Glomerular visceral epithelial cell (primary cell): ENCODE results near the gene RMRP.
A peak's percentile ranks its signal among the peaks of the same experiment; 100 is the strongest.
"Not testable (repeated sequence)": the region's sequence is repeated elsewhere in the genome, so short reads cannot be mapped to it uniquely, and the experiment has no call there.

Source experiments
- DNase-seq: peaks from one replicate; pipeline ENCODE4 v3.0.0-alpha.2; 2016; ENCODE audit errors: extremely low spot score

The RMRP gene

DNA sequence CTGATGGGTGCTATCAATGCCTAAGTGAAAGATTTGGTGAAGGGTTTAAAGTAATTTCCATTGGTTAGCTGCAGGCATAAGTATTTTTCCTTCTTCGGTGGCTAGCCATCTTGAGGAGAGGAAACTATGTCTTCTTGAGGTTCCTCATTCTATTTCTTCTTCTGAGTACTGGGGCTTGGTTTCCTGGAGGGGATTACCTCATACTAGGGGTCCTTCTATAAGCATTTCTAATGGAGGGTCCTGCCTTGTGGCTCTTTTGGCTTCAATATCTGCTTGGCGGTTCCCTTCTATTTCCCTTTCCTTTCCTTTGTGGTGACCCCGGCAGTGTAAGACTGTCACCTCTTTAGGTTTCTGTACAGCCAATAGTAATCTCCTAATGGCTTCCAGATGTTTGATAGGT lies 16.3 kb downstream of the RMRP start:
- not testable (repeated sequence) for DNase-seq

DNA sequence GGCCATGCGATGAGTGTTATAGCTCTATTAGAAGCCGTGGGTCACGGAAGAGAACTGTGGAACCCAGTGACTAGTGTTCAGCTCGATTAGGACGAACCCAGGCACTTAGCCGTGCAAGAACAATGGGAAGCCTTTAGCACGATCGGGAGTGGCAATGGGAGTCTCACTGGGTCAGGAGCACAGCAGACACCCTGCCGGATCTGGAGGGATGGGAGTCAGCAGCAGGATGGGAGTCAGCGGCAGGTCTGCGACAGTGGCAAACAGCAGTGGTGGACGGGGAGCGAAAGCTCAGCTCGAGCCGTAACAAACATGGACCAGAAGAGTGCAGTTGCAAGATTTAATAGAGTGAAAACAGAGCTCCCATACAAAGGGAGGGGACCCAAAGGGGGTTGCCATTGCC lies 17.4 kb downstream of the RMRP start:
- not testable (repeated sequence) for DNase-seq

DNA sequence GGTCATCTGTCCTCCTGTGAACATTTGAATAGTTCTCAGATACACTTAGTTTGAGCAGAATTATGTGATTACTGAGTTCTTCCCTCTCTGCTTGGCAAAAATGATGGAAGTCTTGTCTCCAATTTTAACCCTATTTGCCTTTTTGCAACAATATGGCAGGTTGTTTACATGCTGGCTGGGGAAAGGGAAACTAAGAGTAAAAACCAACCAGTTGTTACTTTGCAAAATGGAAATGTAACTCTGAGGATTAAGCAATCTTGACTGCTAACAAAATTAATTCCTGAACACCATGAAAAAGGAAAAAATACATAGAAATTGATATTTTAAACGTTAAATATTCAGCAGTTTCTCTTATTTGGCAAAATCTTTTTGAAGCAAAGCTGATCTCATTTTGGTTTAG lies 18.2 kb downstream of the RMRP start:
- no peak for DNase-seq

DNA sequence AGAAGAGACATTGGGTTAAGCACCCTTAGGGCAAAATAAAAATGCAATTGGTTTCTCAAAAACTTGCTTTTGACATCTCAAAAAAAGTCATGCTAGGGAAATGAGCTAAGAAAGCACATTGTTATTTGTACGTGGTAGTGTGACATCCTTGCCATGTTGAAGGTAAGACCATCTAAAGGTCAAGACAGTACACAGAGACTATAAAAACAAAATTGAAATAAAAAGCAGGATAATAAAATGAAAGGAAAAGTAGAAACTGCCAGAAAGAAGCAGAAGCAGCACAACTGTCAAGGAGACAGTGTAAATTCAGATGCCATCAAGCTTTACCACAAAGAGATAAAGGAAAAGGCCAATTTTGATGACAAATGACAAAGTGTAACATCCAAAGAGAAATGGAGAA lies 18.6 kb downstream of the RMRP start:
- not testable (repeated sequence) for DNase-seq

DNA sequence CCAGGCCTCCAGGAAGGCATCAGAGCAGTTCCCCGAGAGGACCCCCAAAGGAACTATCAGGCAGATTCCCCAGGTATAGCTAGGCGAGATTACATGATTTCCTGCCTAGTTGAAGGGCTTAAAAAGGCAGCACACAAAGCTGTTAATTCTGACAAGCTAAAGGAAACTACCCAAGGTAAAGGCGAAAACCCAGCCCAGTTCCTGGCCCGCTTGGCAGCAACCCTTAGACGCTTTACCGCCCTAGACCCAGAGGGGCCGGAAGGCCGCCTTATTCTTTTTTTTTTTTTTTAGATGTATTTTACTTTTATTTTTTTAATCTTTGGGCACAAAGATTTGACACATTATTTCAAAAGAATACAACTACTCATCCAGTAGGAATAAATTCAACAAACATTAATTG lies 19.1 kb downstream of the RMRP start:
- DNase-seq: not testable (repeated sequence)

DNA sequence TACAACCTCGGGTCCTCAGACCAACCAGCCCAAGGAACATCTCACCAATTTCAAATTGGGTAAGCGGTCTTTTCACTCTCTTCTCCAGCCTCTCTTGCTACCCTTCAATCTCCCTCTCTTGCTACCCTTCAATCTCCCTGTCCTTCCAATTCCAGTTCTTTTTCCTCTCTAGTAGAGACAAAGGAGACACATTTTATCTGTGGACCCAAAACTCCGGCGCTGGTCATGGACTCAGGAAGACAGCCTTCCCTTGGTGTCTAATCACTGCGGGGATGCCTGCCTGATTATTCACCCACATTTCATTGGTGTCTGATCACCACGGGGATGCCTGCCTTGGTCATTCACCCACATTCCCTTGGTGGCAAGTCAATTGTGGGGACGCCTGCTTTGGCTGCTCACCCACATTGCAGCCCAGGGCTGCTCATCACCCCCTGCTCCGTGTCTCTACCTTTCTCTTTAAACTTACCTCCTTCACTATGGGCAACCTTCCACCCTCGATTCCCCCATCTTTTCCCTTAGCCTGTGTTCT lies 20.3 kb downstream of the RMRP start:
- DNase-seq: not testable (repeated sequence)

DNA sequence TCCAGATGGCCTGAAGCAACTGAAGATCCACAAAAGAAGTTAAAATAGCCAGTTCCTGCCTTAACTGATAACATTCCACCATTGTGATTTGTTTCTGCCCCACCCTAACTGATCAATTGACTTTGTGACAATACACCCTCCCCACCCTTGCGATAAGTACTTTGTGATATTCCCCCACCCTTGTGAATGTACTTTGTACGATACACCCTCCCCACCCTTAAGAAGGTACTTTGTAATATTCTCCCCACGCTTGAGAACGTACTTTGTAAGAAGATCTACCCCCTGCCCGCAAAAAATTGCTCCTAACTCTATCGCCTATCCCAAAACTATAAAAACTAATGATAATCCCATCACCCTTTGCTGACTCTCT lies 21.0 kb downstream of the RMRP start:
- not testable (repeated sequence) for DNase-seq

DNA sequence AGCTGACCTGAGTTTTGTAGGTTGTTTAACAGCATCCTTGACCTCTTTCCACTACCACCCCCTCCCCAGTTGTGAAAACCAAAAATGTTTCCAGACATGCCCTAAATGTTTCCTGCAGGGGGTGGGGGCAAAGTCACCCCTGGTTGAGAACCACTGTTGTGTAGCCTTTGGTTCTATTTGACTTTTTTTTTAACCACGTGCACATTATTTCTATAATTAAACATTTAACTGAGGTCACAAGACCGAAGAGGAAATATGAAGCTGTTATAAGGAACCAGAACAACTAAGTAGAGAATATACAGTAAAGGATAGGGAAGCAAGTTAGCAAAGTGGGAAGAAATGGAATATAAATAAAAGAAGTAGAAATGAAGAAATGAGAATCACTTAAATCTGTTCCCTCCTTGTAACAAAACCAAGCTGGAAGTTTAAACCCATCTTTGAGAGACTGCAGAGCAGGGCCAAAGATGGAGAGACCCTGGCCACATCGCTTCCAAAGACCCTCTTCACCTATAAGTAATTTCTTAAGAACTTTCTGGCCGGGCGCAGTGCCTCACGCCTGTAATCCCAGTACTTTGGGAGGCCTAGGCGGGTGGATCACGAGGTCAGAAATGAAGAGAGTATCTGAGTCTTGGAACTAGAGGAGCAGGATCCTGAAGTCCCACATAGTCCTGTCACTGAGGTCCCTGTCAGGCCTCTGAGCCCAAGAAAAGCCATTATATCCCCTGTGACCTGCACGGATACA lies 21.5 kb downstream of the RMRP start:
- DNase-seq: no peak

DNA sequence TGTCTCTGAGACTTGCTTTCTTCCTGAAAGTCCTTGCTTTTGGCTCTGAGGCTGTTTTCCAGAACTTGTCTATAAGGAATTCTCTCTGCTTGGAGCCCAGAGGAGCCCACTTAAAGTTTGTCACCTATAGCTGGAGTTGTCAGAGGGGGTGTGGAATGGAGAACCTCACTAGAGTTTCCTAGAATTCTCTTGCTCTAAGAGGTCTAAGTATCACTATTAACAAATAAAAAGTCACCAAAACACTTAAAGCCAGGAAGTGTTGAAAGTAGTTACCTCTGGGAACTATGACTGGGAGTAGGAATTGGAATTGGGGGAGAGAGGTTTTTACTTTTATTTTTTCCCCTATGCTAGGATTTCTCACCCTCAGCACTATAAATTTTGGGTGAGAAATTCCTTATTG lies 22.1 kb downstream of the RMRP start:
- DNase-seq: no peak

DNA sequence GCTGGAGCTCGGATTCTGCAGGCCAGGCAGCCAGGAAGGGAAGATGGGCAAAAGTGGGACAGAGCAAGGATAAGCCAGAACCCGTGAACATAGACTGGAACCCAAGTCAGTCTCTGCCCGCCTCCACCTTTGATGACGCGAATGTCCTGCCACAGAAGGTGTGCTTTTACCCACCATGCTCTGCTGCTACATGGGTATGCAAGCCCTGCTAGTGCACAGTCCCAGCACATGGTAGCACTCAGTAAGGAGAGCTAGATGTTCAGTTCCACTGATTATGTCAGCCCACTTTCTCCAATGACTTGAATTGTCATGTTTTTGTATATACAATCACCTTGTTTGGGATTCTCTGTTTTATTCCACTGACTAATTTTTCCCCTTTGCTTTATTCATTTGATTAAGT lies 28.2 kb downstream of the RMRP start:
- DNase-seq: no peak

DNA sequence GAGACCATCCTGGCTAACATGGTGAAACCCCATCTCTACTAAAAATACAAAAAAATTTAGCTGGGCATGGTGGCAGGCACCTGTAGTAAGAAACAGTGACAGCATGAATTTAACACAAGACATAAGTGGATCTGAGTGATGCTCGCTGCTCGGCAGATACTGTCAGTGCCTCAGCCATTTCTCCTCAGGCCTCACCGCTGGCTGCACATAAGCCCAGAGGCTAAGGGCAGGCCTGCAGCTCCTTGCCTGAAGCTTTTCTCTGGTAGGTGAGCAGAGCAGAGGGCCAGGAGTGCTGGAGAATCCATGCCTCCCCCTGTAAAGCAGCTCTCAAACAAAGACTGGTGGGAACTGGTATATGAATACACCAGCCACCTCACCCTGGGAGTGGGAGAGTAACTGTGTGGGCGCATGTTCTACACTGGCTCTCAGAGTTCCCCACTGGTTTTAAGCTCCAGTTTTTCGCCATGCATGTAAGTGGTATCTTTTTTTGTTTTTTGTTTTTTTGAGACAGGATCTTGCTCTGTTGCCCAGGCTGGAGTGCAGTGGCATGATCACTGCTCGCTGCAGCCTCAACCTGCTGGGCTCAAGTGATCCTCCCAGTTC lies 29.3 kb downstream of the RMRP start:
- no peak for DNase-seq

DNA sequence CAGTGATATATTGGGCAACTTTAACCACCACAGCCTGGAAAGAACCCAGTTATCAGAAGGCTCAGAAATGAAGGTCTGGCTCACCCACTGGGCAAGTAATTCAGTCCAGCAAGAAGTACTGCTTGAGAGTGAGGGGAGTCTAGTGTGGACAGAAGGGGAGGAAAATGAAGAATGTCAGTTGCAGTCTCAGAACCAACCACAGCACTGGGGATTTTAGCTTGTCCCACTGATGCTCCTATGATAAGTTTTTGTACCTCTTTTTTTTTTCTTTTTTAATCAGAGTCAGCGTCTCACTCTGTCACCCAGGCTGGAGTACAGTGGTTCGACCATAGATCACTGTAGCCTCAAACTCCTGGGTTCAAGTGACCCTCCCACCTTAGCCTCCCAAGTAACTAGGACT lies 30.2 kb downstream of the RMRP start:
- no peak for DNase-seq

DNA sequence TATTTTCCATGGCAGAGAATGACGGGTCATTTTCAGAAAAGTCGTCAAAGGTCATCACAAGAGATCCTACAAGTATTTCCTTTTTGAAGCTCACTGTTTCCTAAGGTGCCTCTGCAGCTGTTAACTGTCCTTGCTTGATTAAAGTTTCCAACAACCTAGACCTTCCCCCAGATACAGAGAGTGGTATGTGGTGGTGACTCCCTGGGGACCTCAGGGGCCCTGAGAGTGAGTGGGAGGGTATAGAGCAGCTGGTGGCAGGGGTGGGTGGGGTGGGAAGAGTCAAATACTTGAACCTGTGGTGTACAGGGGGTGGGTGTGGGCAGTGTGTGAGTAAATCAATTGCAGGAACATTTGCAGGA lies 38.0 kb downstream of the RMRP start:
- DNase-seq: no peak

DNA sequence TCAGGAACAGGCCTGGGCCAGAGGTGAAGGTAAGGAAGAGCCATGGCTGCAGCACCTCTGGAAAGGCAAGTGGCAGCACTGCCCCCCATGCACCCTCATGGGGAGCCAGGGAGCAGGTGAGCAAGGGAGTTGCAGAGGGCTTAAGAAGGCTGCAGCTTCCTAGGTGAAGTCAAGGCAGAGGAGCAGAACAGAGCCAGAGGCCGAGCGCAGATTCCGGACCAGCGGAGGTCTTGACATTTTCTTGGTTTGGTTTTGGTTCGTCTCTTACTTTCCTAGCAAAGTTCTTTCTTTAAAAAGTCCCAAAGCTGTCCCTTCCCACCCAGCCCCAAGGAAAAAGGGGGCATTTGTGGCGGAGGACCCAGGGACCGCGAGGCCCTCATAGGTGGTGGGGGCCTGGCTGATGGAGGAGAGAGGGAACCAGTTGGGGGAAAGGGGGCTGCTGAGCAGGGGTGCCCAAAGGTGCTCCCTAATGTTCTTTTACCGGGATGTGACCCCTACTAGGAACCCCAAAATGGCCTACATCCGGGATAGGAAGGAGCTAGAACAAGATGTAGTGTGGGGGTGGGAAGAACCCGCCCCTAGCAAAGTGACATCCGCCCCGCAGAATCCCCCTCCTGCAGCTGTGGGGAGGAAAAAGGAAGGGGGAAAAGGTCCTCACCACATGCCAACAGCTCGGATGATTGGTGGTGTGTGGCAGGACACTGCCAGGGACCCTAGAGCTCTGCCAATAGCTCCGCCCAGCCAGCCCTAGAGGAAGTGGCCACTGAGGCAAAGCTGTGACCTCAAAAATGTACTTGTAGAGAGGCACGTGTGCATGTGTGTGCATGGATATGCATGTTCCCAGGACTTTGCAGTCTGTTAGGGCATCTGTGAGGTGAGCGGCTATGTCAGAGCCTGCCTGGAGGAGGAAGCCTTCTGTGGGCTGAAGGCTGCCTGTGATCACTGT lies 38.7 kb downstream of the RMRP start:
- DNase-seq: no peak

DNA sequence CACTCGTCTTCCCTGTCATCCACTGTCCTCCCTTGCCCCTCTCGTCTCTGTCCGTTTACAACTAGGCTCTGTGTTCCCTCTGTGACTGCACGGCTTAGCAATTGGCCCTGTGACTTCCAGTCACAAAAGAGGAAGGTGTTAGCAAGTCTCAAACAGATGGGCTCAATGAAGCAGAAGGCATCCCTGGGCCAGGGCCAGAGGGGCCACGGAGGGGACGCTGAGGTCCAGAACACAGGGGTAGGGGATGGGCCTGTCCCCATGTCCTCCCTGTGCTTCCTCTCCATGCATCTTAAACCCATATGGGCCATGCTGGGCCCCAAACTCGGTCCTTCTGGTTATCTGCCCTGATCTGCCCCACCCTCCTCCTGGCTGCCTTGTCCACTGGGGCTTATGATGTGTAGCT lies 39.5 kb downstream of the RMRP start, which contains the start of gene CD72:
TSS of gene CD72 (minus strand) at position 89 of the 403 bp plus-strand sequence. CDS start 110 bp downstream, outside the sequence.
- no peak for DNase-seq

DNA sequence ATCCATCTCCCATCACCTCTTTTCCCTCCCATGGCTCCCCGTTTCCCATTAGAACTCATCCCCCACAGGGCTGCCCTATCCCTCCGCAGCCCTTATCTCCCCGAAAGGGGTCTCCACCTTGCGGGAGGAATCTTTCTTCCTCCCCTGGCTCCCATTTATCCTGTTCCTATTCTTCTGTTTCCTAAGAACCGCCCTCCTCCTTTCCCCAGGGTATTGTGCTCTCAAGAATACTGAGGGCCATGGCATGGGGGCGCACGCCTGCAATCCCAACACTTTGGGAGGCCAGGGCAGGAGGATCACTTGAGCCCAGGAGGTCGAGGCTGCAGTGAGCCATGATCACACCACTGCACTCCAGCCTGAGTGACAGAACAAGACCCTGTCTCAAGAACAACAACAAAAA lies 40.3 kb downstream of the RMRP start:
- DNase-seq: no peak

DNA sequence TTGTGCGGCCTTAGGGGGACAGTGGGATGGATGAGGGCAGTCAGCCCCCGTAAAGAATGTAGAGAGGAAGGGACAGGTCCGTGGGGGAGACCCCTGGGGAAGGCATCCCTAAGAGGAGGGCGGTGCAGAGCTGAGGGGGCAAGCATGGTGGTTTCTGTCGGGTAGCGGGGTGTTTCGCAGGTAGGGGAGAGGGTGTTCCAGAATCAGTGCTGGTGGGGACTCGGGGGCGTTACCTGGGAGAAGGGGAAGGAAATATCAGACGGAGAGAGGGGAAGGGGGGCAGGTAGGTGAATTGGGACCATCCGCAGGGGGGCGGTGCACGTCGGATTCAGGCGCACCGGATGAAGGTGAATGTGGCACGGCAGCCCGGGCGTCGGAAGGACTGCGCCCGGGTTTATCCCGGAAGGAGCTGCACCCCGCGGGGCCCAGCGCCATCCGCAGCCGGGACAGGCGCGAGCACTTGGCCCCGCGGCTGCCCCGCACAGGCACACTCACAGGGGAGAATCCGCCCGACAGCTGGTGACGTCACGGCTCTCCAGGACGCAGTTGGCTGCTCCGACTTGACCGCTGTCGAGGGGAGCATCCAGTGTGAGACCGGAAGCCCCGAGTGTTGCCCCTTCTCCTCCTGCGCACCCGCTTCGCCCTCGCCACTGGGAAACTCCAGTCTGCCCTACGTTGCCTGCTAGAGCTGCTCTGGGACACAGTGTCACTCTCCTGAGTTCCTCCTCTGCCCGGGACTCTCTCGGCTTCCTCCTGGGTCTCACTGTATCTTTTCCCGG lies 40.9 kb downstream of the RMRP start:
- DNase-seq: peak; percentile 34

DNA sequence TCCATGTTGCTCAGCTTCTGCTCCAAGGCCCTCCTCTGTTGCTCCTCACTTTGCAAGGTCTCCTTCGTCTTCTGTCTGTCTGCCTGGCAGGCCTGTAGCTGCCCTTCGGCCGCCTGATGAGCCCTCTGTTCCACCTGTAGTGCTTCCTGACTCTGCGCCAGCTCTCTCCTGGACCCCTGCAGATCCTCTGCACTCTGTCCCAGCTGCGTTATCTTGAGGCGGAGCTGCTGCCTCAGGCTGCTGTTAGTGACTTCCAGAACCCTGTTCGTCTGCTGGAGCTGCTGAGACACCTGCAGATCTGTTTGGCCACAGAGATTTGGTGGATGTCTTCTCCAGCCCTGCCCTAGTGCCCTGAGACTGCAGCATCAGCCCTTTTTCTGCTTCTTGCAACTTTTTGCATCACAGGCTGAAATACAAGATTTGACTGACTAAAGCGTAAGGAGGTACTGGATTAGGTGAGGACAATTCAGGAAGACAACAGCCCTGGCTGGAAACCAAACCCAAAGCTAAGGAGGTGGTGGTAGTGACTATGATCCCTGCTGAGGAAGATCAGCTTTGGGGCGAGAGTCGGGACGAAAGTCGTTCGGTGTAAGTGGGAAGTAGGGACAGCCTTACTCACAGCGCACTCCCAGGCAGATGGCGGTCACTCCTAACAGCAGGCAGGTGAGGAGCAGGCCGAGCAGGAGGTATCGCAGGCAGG lies 41.7 kb downstream of the RMRP start:
- no peak for DNase-seq

DNA sequence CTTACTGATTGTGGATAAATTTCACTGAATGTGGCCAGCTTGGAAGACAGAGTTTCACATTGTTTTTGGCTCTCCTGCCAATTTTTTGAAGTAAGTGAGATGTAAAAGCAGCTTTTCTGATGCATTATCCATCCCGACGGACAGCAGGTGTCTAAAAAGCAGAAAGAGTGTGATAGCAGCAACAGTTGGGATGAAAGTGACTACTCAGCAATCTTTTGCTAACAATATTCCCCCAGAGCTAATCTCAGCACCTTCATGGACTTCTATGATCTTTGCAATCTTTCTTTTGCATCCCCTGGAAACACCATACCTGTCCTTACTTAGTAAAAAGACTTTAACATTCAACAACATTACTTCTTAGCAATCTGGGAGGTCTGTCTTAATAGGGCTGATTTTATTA lies 45.0 kb downstream of the RMRP start:
- DNase-seq: no peak

DNA sequence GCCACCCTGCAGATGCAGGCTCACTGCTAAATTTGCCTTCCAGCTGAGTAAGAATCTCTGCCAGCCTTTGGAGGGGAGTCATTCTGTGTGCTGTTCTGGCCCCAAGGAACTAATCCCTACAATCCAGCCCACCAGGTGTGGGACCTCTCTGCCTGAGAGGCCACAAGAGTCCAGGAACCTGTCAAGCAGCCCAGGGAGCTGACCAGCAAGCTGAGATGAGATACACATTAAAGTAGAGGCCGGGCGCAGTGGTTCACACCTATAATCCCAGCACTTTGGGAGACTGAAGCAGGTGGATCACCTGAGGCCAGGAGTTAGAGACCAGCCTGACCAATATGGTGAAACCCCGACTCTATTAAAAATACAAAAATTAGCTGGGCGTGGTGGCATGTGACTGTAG lies 45.8 kb downstream of the RMRP start:
- not testable (repeated sequence) for DNase-seq

DNA sequence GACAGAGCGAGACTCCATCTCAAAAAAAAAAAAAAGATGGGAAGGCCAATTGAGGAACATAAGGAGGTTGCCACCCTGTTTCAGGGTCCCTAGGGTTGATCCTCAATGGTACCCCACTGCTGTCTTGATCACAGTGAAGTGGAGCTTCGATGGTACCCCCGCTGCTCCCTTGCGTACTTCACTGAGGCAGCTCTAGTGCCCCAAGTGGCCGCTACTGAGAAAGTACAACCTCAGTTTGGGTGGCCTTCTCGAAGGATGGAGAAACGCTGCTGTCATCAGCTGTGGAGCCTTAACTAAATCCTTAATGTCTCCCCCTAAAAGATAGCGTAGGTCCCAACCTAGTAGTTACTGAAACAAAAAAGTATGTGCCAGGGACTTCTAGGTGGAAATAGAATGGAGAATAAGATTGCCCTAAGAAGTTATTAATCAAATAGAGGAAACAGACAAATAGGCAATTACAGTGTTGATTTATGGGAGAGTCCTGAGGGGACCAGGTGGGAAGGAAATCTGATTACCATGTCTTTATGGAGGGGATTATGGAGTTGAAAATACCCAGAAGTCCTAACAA lies 46.5 kb downstream of the RMRP start:
- DNase-seq: peak; percentile 28
